B cell (primary cell): ENCODE measurements around the gene BIRC5. TPM values are rescaled to one million over a fixed set of nuclear protein-coding genes. Genes with fewer than 3 reads are reported as not detected.
A peak's percentile ranks its signal among the peaks of the same experiment; 100 is the strongest.

Experiments used
- ATAC-seq: fragments of 200-7000 bp; cut with Tn5 transposase; one replicate; pipeline ENCODE4 v1.10.0; 2021; ENCODE audit warnings: low read depth, mild to moderate bottlenecking, moderate number of reproducible peaks, moderate library complexity
- CTCF ChIA-PET: fragments of 350-600 bp; sonication (Branson Sonifier 250); formaldehyde crosslinking; loops from one replicate; lab custom pipeline; 2021; ENCODE audit warnings: antibody characterized with exemption, inconsistent platforms; lab: Charles Lee
- POLR2A ChIA-PET: fragments of 350-600 bp; sonication (Branson Sonifier 250); formaldehyde crosslinking; loops from one replicate; lab custom pipeline; 2021; ENCODE audit warnings: antibody characterized with exemption; lab: Charles Lee
- DNase-seq: peaks from one replicate; pipeline ENCODE4 v3.0.0; 2013
- H2AFZ ChIP-seq: 2 replicates; pipeline ENCODE4 v1.6.1; 2012; ENCODE audit warnings: mild to moderate bottlenecking, low read depth, low read length; ENCODE audit not compliant: insufficient read depth, poor library complexity, severe bottlenecking
- H3K27ac ChIP-seq, 2 donors: 1 replicate in 1 of 2; 2 replicates in 1 of 2; pipeline ENCODE4 v1.5.1; 2012 to 2013; ENCODE audit warnings: low read length in 2 of 2, mild to moderate bottlenecking in 2 of 2, moderate library complexity in 1 of 2
- H3K27me3 ChIP-seq, 4 experiments: fragments of 200-600 bp in 1 of 4; sonication (generic) in 1 of 4; replicated peaks in 1 of 4; 1 replicate in 2 of 4; 2 replicates in 2 of 4; pipeline versions ENCODE4 v1.6.1 to v1.7.0; 2013 to 2016; ENCODE audit warnings: low read length in 3 of 4, mild to moderate bottlenecking in 2 of 4, mixed read lengths in 1 of 4, moderate library complexity in 1 of 4; ENCODE audit not compliant: insufficient read depth in 4 of 4, control insufficient read depth in 3 of 4; ENCODE audit errors: control extremely low read depth in 1 of 4
- H3K36me3 ChIP-seq, 2 experiments: replicated peaks in 1 of 2; 1 replicate in 1 of 2; 2 replicates in 1 of 2; pipeline versions ENCODE4 v1.6.1 to v1.7.1; 2013; ENCODE audit warnings: low read length in 1 of 2; ENCODE audit not compliant: insufficient read depth in 2 of 2, control insufficient read depth in 1 of 2; ENCODE audit errors: control extremely low read depth in 1 of 2, extremely low read depth in 1 of 2
- H3K4me1 ChIP-seq, 2 donors: fragments of 200-600 bp in 1 of 2; sonication (generic) in 1 of 2; 1 replicate in 1 of 2; 2 replicates in 1 of 2; pipeline versions ENCODE4 v1.5.1 to v1.6.1; 2013 to 2017; ENCODE audit warnings: low read length in 2 of 2; ENCODE audit not compliant: control insufficient read depth in 2 of 2, insufficient read depth in 2 of 2
- H3K4me2 ChIP-seq: replicated peaks from 2 replicates; pipeline ENCODE3; 2012; ENCODE audit warnings: mild to moderate bottlenecking, low read depth, low read length; ENCODE audit not compliant: poor library complexity, severe bottlenecking
- H3K4me3 ChIP-seq, 5 experiments: fragments of 200-600 bp in 1 of 5; sonication (generic) in 1 of 5; 1 replicate in 3 of 5; 2 replicates in 2 of 5; pipeline versions ENCODE4 v1.5.1 to v1.7.0; 2011 to 2016; ENCODE audit warnings: low read length in 4 of 5, mild to moderate bottlenecking in 4 of 5, low read depth in 2 of 5, control low read depth in 1 of 5, moderate library complexity in 1 of 5; ENCODE audit not compliant: insufficient read depth in 1 of 5; ENCODE audit errors: control extremely low read depth in 1 of 5, extremely low read depth in 1 of 5
- H3K79me2 ChIP-seq: fragments of 200-600 bp; sonication (generic); one replicate; pipeline ENCODE4 v1.6.0; 2016; ENCODE audit warnings: low read length; ENCODE audit not compliant: control insufficient read depth, insufficient read depth
- H3K9ac ChIP-seq: fragments of 200-600 bp; sonication (generic); 2 replicates; pipeline ENCODE4 v1.6.1; 2017; ENCODE audit warnings: mild to moderate bottlenecking, low read length, moderate library complexity
- H3K9me3 ChIP-seq, 3 donors: one replicate each; pipeline versions ENCODE4 v1.6.1 to v1.7.1; 2013; ENCODE audit warnings: low read length in 2 of 3; ENCODE audit not compliant: control insufficient read depth in 2 of 3, insufficient read depth in 1 of 3; ENCODE audit errors: control extremely low read depth in 1 of 3
- H4K20me1 ChIP-seq: 2 replicates; pipeline ENCODE4 v1.6.0; 2012; ENCODE audit warnings: mild to moderate bottlenecking, low read length; ENCODE audit not compliant: insufficient read depth, control insufficient read depth, poor library complexity, severe bottlenecking
- H3K27ac Mint-ChIP-seq: one replicate; pipeline ENCODE4 v1.8.0; 2021; ENCODE audit warnings: mixed read lengths
- H3K27me3 Mint-ChIP-seq: one replicate; pipeline ENCODE4 v1.8.0; 2021; ENCODE audit warnings: mixed read lengths
- H3K4me1 Mint-ChIP-seq: one replicate; pipeline ENCODE4 v1.8.0; 2021; ENCODE audit warnings: mixed read lengths
- H3K4me3 Mint-ChIP-seq: one replicate; pipeline ENCODE4 v1.8.0; 2021; ENCODE audit warnings: mixed read lengths
- H3K9me3 Mint-ChIP-seq: one replicate; pipeline ENCODE4 v1.8.0; 2022; ENCODE audit warnings: mixed read lengths; ENCODE audit not compliant: insufficient read depth
- EZH2 ChIP-seq: IDR thresholded peaks from 2 replicates; pipeline ENCODE4 v1.6.1; 2012; ENCODE audit warnings: borderline replicate concordance, low read depth, mild to moderate bottlenecking, moderate library complexity, low read length; ENCODE audit not compliant: insufficient read depth, poor library complexity, severe bottlenecking
- WGBS: methylation state at CpG from one replicate; pipeline ENCODE4 v1.1.5; 2013; ENCODE audit warnings: missing lambda C conversion rate; ENCODE audit not compliant: insufficient coverage; 5-methylcytosine and 5-hydroxymethylcytosine counted together
- intact Hi-C: fragments of 100-400 bp; cut with micrococcal nuclease; formaldehyde crosslinking; loops from one replicate; pipeline ENCODE4 v1.10.0; 2022
- polyA plus RNA-seq: library from polyadenylated mRNA; depleted of rRNA; stranded (reverse); fragments of >200 nt; gene quantifications from 2 replicates; pipeline ENCODE4 v1.2.3, GENCODE V29; 2012
- total RNA-seq, 2 donors: library from RNA; stranded (reverse); fragments of 120-200 nt in 1 of 2; gene quantifications; 1 replicate in 1 of 2; 2 replicates in 1 of 2; pipeline versions ENCODE4 v1.2.3 to v1.2.4, GENCODE V29; 2013 to 2022
- TF ChIP-seq, protein P1 (sequence below): fragments of 200-600 bp; IDR thresholded peaks from one replicate; pipeline ENCODE4 v1.8.0; 2022; ENCODE audit warnings: antibody characterized with exemption, mild to moderate bottlenecking

Gene BIRC5
- total and polyA plus RNA-seq, 2 donors (not counting 1 experiment from before 2014, with no cell fraction given), result 0.33 to 0.84 TPM

DNA sequence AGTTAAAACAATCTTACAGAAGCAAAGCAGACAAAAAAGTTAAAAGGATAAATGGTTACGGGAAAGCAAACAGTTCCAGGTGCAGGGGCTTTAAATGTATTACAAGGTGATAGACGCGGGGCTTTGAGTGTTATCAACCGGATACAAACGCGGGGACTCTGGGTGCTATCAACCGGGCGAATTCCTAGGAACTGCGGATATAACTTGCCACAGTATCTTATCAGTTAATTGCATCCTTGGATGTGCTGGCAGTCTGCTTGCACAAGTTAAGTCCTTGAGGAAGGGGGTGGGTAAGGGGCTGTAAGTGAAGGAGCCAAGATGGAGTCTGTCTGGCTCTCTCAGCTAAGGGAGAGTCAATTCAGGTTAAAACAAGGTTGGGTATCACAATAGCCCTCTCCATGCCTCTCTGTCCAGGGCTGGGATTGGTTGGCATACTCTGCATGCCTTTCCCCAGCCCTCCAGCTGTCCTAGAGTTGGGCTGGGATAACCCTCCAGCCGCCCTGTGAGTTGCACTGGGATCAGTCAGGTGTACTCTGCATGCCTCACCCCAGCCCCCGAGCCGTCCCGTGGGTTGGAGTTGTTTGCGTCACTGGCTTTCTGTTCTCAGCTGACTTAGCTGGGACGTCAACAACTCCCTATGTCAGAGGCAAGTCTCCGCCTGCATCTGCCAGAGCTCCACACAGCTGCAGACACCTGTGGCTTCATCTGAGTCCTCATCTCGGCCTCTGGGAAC is 58.3 kb downstream of the BIRC5 start:
- H3K4me1 ChIP-seq, result peaks cover 4 to 33% of the 10 kb centered on the region in 2 donors
- peaks cover 25% of the 10 kb centered on the region for H3K27me3 Mint-ChIP-seq
- peaks cover 0 to 4% (median 0%) of the 10 kb centered on the region in 3 donors for H3K9me3 ChIP-seq
- ChIA-PET POLR2A (interaction anchor here (0.8 to 1.0 kb wide), 2 partner anchors 20 to 133 kb away, joined by 3 to 4 read pairs; no protein-coding TSS in a partner anchor), CTCF (interaction anchor here (0.6 to 3.7 kb wide), 4 partner anchors 16 to 235 kb away, joined by 3 to 14 read pairs (median 5); no protein-coding TSS in a partner anchor)
- H4K20me1 ChIP-seq, result no peaks in the 10 kb centered on the region
- no peak overlapping the region for H3K4me3 ChIP-seq
- H3K36me3 ChIP-seq, result no peaks in the 10 kb centered on the region
- peak; percentile 70 for ATAC-seq
- H3K9ac ChIP-seq, result no peak overlapping the region
- H3K27ac Mint-ChIP-seq, result peak overlapping the region; percentile 83
- peak; percentile 80 for DNase-seq
- peaks cover 43% of the 10 kb centered on the region for H3K4me1 Mint-ChIP-seq
- TF ChIP-seq, protein P1, sequence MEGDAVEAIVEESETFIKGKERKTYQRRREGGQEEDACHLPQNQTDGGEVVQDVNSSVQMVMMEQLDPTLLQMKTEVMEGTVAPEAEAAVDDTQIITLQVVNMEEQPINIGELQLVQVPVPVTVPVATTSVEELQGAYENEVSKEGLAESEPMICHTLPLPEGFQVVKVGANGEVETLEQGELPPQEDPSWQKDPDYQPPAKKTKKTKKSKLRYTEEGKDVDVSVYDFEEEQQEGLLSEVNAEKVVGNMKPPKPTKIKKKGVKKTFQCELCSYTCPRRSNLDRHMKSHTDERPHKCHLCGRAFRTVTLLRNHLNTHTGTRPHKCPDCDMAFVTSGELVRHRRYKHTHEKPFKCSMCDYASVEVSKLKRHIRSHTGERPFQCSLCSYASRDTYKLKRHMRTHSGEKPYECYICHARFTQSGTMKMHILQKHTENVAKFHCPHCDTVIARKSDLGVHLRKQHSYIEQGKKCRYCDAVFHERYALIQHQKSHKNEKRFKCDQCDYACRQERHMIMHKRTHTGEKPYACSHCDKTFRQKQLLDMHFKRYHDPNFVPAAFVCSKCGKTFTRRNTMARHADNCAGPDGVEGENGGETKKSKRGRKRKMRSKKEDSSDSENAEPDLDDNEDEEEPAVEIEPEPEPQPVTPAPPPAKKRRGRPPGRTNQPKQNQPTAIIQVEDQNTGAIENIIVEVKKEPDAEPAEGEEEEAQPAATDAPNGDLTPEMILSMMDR, result no peak
- intact Hi-C loops, result no loop called here
- peak overlapping the region; percentile 10 for H3K4me2 ChIP-seq
- WGBS, result 19% methylated on average over 14 of the region's 17 CpGs
- no peak overlapping the region for H3K27ac ChIP-seq
- H3K79me2 ChIP-seq, result no peaks in the 10 kb centered on the region
- peak overlapping the region; percentile 68 for H3K4me3 Mint-ChIP-seq
- peaks cover 0 to 23% (median 10%) of the 10 kb centered on the region in 4 experiments for H3K27me3 ChIP-seq
- H2AFZ ChIP-seq, result no peak overlapping the region
- H3K9me3 Mint-ChIP-seq, result no peaks in the 10 kb centered on the region

DNA sequence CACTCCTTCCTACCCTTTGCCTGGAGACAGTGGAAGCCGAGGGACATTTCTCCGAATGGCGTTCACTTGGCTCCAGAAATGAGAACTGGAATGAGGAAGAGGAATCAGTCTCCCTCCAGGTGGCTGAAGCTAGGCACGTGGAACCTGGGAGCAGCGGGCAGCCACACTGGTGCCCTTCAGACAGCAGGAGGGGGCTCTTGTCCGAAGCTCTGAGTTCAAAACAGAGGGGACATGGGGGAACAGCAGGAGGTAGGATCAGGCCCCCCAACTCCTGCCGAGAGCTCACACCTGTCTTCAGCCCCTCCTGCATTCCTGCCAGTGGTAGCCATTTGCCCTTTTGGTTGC is 58.8 kb downstream of the BIRC5 start:
- peak overlapping the region; percentile 68 for H3K4me3 Mint-ChIP-seq
- ChIA-PET CTCF (interaction anchor here (0.6 to 3.7 kb wide), 4 partner anchors 16 to 236 kb away, joined by 3 to 14 read pairs (median 5); no protein-coding TSS in a partner anchor), POLR2A (interaction anchor here (0.8 to 1.0 kb wide), 2 partner anchors 21 to 133 kb away, joined by 3 to 4 read pairs; no protein-coding TSS in a partner anchor)
- Histone ChIP-seq H3K4me2 (peak overlapping the region; percentile 10), H3K79me2 (no peaks in the 10 kb centered on the region), H2AFZ (no peak overlapping the region), H3K4me3 (no peak overlapping the region), H3K4me1 (peaks cover 4 to 37% of the 10 kb centered on the region in 2 donors), H3K27ac (no peak overlapping the region), H3K27me3 (peaks cover 0 to 24% (median 12%) of the 10 kb centered on the region in 4 experiments), H3K9me3 (peaks cover 0 to 4% (median 0%) of the 10 kb centered on the region in 3 donors), H3K9ac (no peak overlapping the region), H4K20me1 (no peaks in the 10 kb centered on the region), H3K36me3 (no peaks in the 10 kb centered on the region)
- no peaks in the 10 kb centered on the region for H3K9me3 Mint-ChIP-seq
- no peak for DNase-seq
- H3K27ac Mint-ChIP-seq, result peak overlapping the region; percentile 83
- peaks cover 45% of the 10 kb centered on the region for H3K4me1 Mint-ChIP-seq
- H3K27me3 Mint-ChIP-seq, result peaks cover 25% of the 10 kb centered on the region
- TF ChIP-seq, protein P1, result no peak
- TF ChIP-seq EZH2, result no peak
- ATAC-seq, result no peak
- 90% methylated on average over 7 of the region's 7 CpGs for WGBS
- intact Hi-C loops, result no loop called here
